ENCODE results near the gene ACP6. TPM values are rescaled to one million over a fixed set of nuclear protein-coding genes. Genes with fewer than 3 reads are reported as not detected.

The ACP6 gene
- total and polyA plus RNA-seq, 10 of the 15 experiments (the other 5 are each of a cell fraction or from before 2014, with no cell fraction given), result 3.1 to 19.7 (median 9.4) TPM

- Histone ChIP-seq H3K27me3 (replicated peaks in 1 of 2; ENCODE audit: control insufficient read depth in 2 of 2, insufficient read depth in 2 of 2, low read length in 1 of 2) (no peaks in the 10 kb centered on the region), H3K4me3 (no peak overlapping the region), H3K4me1 (ENCODE audit: control insufficient read depth, insufficient read depth, low read length) (no peaks in the 10 kb centered on the region), H3K79me2 (ENCODE audit: control insufficient read depth, insufficient read depth, low read length) (no peaks in the 10 kb centered on the region; the same call in 1 of the 2 replicates), H3K36me3 (ENCODE audit: control insufficient read depth in 2 of 2, insufficient read depth in 2 of 2, low read length in 1 of 2) (no peaks in the 10 kb centered on the region), H2AFZ (ENCODE audit: control insufficient read depth, low read depth, low read length) (no peak overlapping the region), H4K20me1 (ENCODE audit: control insufficient read depth, insufficient read depth) (no peaks in the 10 kb centered on the region), H3K4me2 (ENCODE audit: control insufficient read depth, insufficient read depth) (no peak overlapping the region), H3K9me3 (replicated peaks; ENCODE audit: control insufficient read depth, insufficient read depth, low read length) (no peaks in the 10 kb centered on the region; the same call in 2 of the 3 replicates), H3K9ac (ENCODE audit: control insufficient read depth, insufficient read depth, low read length) (no peak overlapping the region), H3K27ac (ENCODE audit: control insufficient read depth, insufficient read depth) (no peak overlapping the region)
- intact Hi-C loops (cut with micrococcal nuclease; ENCODE audit: unreplicated experiment) (no loop called here), in situ Hi-C loops (cut with MboI) (no loop called here)
- ChIA-PET CTCF (interaction anchor here (1.6 kb wide), 1 partner anchor 220 kb away, joined by 4 read pairs; no protein-coding TSS in a partner anchor), RAD21 (ENCODE audit: unreplicated experiment) (no interaction called here), SMC1A (ENCODE audit: uncharacterized antibody, unreplicated experiment) (no interaction called here), POLR2A (no interaction called here)
- no TSS peak for BruUV-seq (replicated peaks)
- WGBS (ENCODE audit: insufficient coverage, insufficient replicate concordance, low lambda C conversion rate, missing lambda C conversion rate), result 0% methylated on average over 2 of the region's 2 CpGs
- ATAC-seq (no peak), FAIRE-seq (no peak), DNase-seq (ENCODE audit: low read depth, low spot score) (no peak)
- TF ChIP-seq NFIC (IDR thresholded peaks at IDR 0.05; ENCODE audit: low read depth, low read length) (no peak), NR2F1 (conservative IDR thresholded peaks at IDR 0.05) (no peak), STAT1 (conservative IDR thresholded peaks at IDR 0.05) (no peak), ASH2L (IDR thresholded peaks at IDR 0.05; ENCODE audit: borderline replicate concordance, low read depth) (no peak), TBL1XR1 (IDR thresholded peaks at IDR 0.05; ENCODE audit: low read depth, low read length) (no peak), SMAD1 (IDR thresholded peaks at IDR 0.05; ENCODE audit: low read depth, partially characterized antibody) (no peak), HDGF (IDR thresholded peaks at IDR 0.05) (no peak), ATF2 (IDR thresholded peaks at IDR 0.05; ENCODE audit: low read length) (no peak), RELA (IDR thresholded peaks at IDR 0.05; ENCODE audit: borderline replicate concordance, partially characterized antibody) (no peak), HSF1 (IDR thresholded peaks at IDR 0.05; ENCODE audit: low read depth, low read length) (no peak)
Measured at GRCh38 chr1:147673406-147673805, 3.1 kb upstream of the ACP6 start.
